ENCODE measurements around the gene SEMA5B.

SEMA5B gene

GRCh38 chr3:122918576-122919290, 108.8 kb downstream of the SEMA5B start:
- TF ChIP-seq REST (IDR thresholded peaks at IDR 0.05; ENCODE audit: low read depth) (peak; percentile 87), TAF1 (IDR thresholded peaks at IDR 0.05; ENCODE audit: low read depth) (no peak), TCF12 (IDR thresholded peaks at IDR 0.05; ENCODE audit: low read depth) (no peak), RAD21 (IDR thresholded peaks at IDR 0.05; ENCODE audit: low read depth) (peak; percentile 3; the same call in 1 of the 2 replicates), YY1 (IDR thresholded peaks at IDR 0.05; ENCODE audit: low read depth) (0 out of 2 replicates have a peak, but pooled peaks have one; percentile 31)

- TF ChIP-seq CREB1 (IDR thresholded peaks at IDR 0.05; ENCODE audit: low read depth) (no peak), USF1 (IDR thresholded peaks at IDR 0.05) (no peak), RAD21 (IDR thresholded peaks at IDR 0.05; ENCODE audit: low read depth) (no peak), ZBTB7A (IDR thresholded peaks at IDR 0.05; ENCODE audit: low read depth) (no peak), TEAD4 (IDR thresholded peaks at IDR 0.05) (no peak), MAX (IDR thresholded peaks at IDR 0.05) (no peak), TAF1 (IDR thresholded peaks at IDR 0.05; ENCODE audit: low read depth) (no peak), REST (IDR thresholded peaks at IDR 0.05; ENCODE audit: low read depth) (no peak), TCF12 (IDR thresholded peaks at IDR 0.05; ENCODE audit: low read depth) (no peak), CEBPB (IDR thresholded peaks at IDR 0.05) (no peak), EGR1 (IDR thresholded peaks at IDR 0.05) (no peak), EP300 (IDR thresholded peaks at IDR 0.05; ENCODE audit: borderline replicate concordance) (no peak)
Observed at GRCh38 chr3:122917412-122917811, 110.2 kb downstream of the SEMA5B start.

GRCh38 chr3:122916580-122916979, 111.0 kb downstream of the SEMA5B start:
- TF ChIP-seq MAX (IDR thresholded peaks at IDR 0.05): no peak
- TF ChIP-seq REST (IDR thresholded peaks at IDR 0.05; ENCODE audit: low read depth): peak; percentile 80

- TF ChIP-seq CEBPB (IDR thresholded peaks at IDR 0.05) (no peak), FOXM1 (IDR thresholded peaks at IDR 0.05; ENCODE audit: borderline replicate concordance, low read depth) (no peak), USF1 (IDR thresholded peaks at IDR 0.05) (no peak), EGR1 (IDR thresholded peaks at IDR 0.05) (no peak), NFIC (IDR thresholded peaks at IDR 0.05) (no peak), YY1 (IDR thresholded peaks at IDR 0.05; ENCODE audit: low read depth) (no peak), TEAD4 (IDR thresholded peaks at IDR 0.05) (no peak), MAX (IDR thresholded peaks at IDR 0.05) (no peak), TAF1 (IDR thresholded peaks at IDR 0.05; ENCODE audit: low read depth) (no peak), EP300 (IDR thresholded peaks at IDR 0.05; ENCODE audit: borderline replicate concordance) (no peak), CREB1 (IDR thresholded peaks at IDR 0.05; ENCODE audit: low read depth) (no peak), ZBTB7A (IDR thresholded peaks at IDR 0.05; ENCODE audit: low read depth) (no peak), REST (IDR thresholded peaks at IDR 0.05; ENCODE audit: low read depth) (no peak)
Observed at GRCh38 chr3:122916084-122916483, 111.5 kb downstream of the SEMA5B start.

Data from Ishikawa (cell line).